ENCODE measurements around the gene HOXD4.

GRCh38 chr2:176178757-176179295, 27.5 kb downstream of the HOXD4 start:
- TF ChIP-seq EZH2phosphoT487 (IDR thresholded peaks at IDR 0.05; ENCODE audit: insufficient read depth, low read depth) (no peak), EZH2 (IDR thresholded peaks at IDR 0.05; ENCODE audit: insufficient read depth, poor library complexity, severe bottlenecking) (no peak)
